A549 (cell line): ENCODE data around the gene MAST3. TPM values are rescaled to one million over a fixed set of nuclear protein-coding genes. Genes with fewer than 3 reads are reported as not detected.

ENCODE experiments used
- ATAC-seq, 2 experiments: fragments of 200-7000 bp in 1 of 2; fragments of >200 bp in 1 of 2; cut with Nextera tagmentation in 1 of 2; cut with Tn5 transposase in 1 of 2; 3 replicates each; pipeline versions ENCODE4 v1.8.0 to v1.9.1; 2018 to 2020; ENCODE audit warnings: mild to moderate bottlenecking in 1 of 2, moderate library complexity in 1 of 2
- CTCF ChIA-PET: fragments of 300-600 bp; sonication (Branson Sonifier 250); formaldehyde crosslinking; extraction: SDS; loops from one replicate; lab custom pipeline; 2021; ENCODE audit warnings: antibody characterized with exemption, inconsistent platforms; lab: Yijun Ruan, JAX
- POLR2A ChIA-PET: fragments of 350-600 bp; formaldehyde crosslinking; extraction: SDS; loops from one replicate; lab custom pipeline; 2021; ENCODE audit warnings: antibody characterized with exemption, inconsistent platforms; lab: Yijun Ruan, JAX
- DNase-seq, 2 experiments: peaks; one replicate each; pipeline versions ENCODE4 v3.0.0 to v3.0.0-alpha.2; 2011 to 2016; ENCODE audit warnings: low read depth in 1 of 2, low spot score in 1 of 2
- FAIRE-seq: peaks from 2 replicates; lab custom pipeline; 2011; peaks lifted over from hg19 to GRCh38; lab: Jason Lieb, UNC
- H3K27ac ChIP-seq, 2 experiments: fragments of >200 bp; sonication (Bioruptor Twin); formaldehyde crosslinking; 3 replicates each; pipeline ENCODE4 v1.5.1; 2016 to 2017
- H3K4me1 ChIP-seq: fragments of >200 bp; sonication (Bioruptor Twin); formaldehyde crosslinking; 3 replicates; pipeline ENCODE4 v1.6.1; 2016
- H3K4me2 ChIP-seq: fragments of >200 bp; sonication (Bioruptor Twin); formaldehyde crosslinking; 3 replicates; pipeline ENCODE4 v1.6.1; 2016
- H3K4me3 ChIP-seq: fragments of >200 bp; sonication (Bioruptor Twin); formaldehyde crosslinking; 3 replicates; pipeline ENCODE4 v1.5.1; 2016
- H3K9me3 ChIP-seq: fragments of >200 bp; sonication (Bioruptor Twin); formaldehyde crosslinking; 3 replicates; pipeline ENCODE4 v1.6.1; 2016
- CBX2 ChIP-seq: fragments of 200-600 bp; sonication (generic); IDR thresholded peaks from 2 replicates; pipeline ENCODE4 v1.6.1; 2016; ENCODE audit warnings: low read depth, mild to moderate bottlenecking, borderline replicate concordance
- CHD2 ChIP-seq: fragments of 150-350 bp; IDR thresholded peaks from 2 replicates; pipeline ENCODE4 v1.6.1; 2014; ENCODE audit warnings: low read length; ENCODE audit not compliant: partially characterized antibody
- ELK1 ChIP-seq: fragments of 150-350 bp; IDR thresholded peaks from 2 replicates; pipeline ENCODE4 v1.6.1; 2014; ENCODE audit warnings: low read depth, mild to moderate bottlenecking, low read length
- EP300 ChIP-seq, 2 experiments: fragments of >200 bp; sonication (Bioruptor Twin); formaldehyde crosslinking; IDR thresholded peaks; 2 replicates in 1 of 2; 3 replicates in 1 of 2; pipeline ENCODE4 v1.6.1; 2016 to 2017
- ESRRA ChIP-seq: fragments of 150-350 bp; IDR thresholded peaks from 2 replicates; pipeline ENCODE4 v1.6.1; 2014; ENCODE audit warnings: mild to moderate bottlenecking, low read length, borderline replicate concordance
- FOSB ChIP-seq: fragments of 250-450 bp; sonication (Bioruptor Pico); IDR thresholded peaks from 2 replicates; pipeline ENCODE4 v1.5.0; 2020; ENCODE audit warnings: mild to moderate bottlenecking, moderate library complexity
- FOXS1 ChIP-seq: fragments of 250-450 bp; sonication (Bioruptor Pico); IDR thresholded peaks from 2 replicates; pipeline ENCODE4 v1.5.0; 2020; ENCODE audit warnings: mild to moderate bottlenecking, moderate library complexity
- GATA3 ChIP-seq: IDR thresholded peaks from 2 replicates; pipeline ENCODE4 v1.6.1; 2012; ENCODE audit warnings: borderline replicate concordance
- HOXB13 ChIP-seq: fragments of 250-450 bp; sonication (Bioruptor Pico); IDR thresholded peaks from 2 replicates; pipeline ENCODE4 v1.5.0; 2020; ENCODE audit warnings: low read depth, mild to moderate bottlenecking, moderate library complexity
- JUNB ChIP-seq: fragments of >200 bp; sonication (Bioruptor Twin); formaldehyde crosslinking; IDR thresholded peaks from 2 replicates; pipeline ENCODE4 v1.6.1; 2016
- MAX ChIP-seq: IDR thresholded peaks from 2 replicates; pipeline ENCODE4 v1.6.1; 2012
- MYC ChIP-seq: IDR thresholded peaks from 2 replicates; pipeline ENCODE4 v1.6.1; 2012; ENCODE audit warnings: mild to moderate bottlenecking, inconsistent platforms, low read length, improper control_type of control experiment, borderline replicate concordance
- NFE2L2 ChIP-seq: fragments of 150-350 bp; conservative IDR thresholded peaks from 2 replicates; pipeline ENCODE4 v1.6.1; 2014; ENCODE audit warnings: low read length
- NR3C1 ChIP-seq: fragments of >200 bp; sonication (Bioruptor Twin); formaldehyde crosslinking; IDR thresholded peaks from 3 replicates; pipeline ENCODE4 v1.6.1; 2017
- PBX3 ChIP-seq: IDR thresholded peaks from 2 replicates; pipeline ENCODE4 v1.6.1; 2012
- POLR2A ChIP-seq: IDR thresholded peaks from 2 replicates; pipeline ENCODE4 v1.6.1; 2012; ENCODE audit warnings: mild to moderate bottlenecking, low read length
- RARB ChIP-seq: fragments of 250-450 bp; sonication (Bioruptor Pico); IDR thresholded peaks from 2 replicates; pipeline ENCODE4 v1.8.0; 2021; ENCODE audit warnings: mild to moderate bottlenecking, moderate library complexity
- REST ChIP-seq: fragments of 200-600 bp; sonication (generic); IDR thresholded peaks from 2 replicates; pipeline ENCODE4 v1.6.1; 2016; ENCODE audit warnings: antibody characterized with exemption, mild to moderate bottlenecking, moderate library complexity
- RFX5 ChIP-seq: fragments of 450-650 bp; IDR thresholded peaks from 2 replicates; pipeline ENCODE4 v1.7.1; 2014; ENCODE audit warnings: antibody characterized with exemption, mild to moderate bottlenecking, moderate library complexity
- TFCP2L1 ChIP-seq: fragments of 250-450 bp; sonication (Bioruptor Pico); IDR thresholded peaks from 2 replicates; pipeline ENCODE4 v1.5.0; 2021; ENCODE audit warnings: mild to moderate bottlenecking
- ZC3H11A ChIP-seq: fragments of 450-650 bp; IDR thresholded peaks from 2 replicates; pipeline ENCODE4 v1.6.1; 2014; ENCODE audit warnings: antibody characterized with exemption, mild to moderate bottlenecking
- ZFP36 ChIP-seq: fragments of 450-650 bp; IDR thresholded peaks from 2 replicates; pipeline ENCODE4 v1.6.1; 2014; ENCODE audit warnings: borderline replicate concordance; ENCODE audit not compliant: partially characterized antibody
- ZNF302 ChIP-seq: fragments of 250-450 bp; sonication (Bioruptor Pico); IDR thresholded peaks from 2 replicates; pipeline ENCODE4 v1.9.0; 2021; ENCODE audit warnings: inconsistent platforms, mild to moderate bottlenecking, moderate library complexity
- ZSCAN20 ChIP-seq: fragments of 250-450 bp; sonication (Bioruptor Pico); IDR thresholded peaks from 2 replicates; pipeline ENCODE4 v1.8.0; 2022; ENCODE audit warnings: mild to moderate bottlenecking, moderate library complexity
- WGBS: methylation state at CpG from one replicate; pipeline ENCODE4 v1.1.6; 2017; ENCODE audit errors: missing lambda C conversion rate; 5-methylcytosine and 5-hydroxymethylcytosine counted together
- polyA plus RNA-seq, 4 experiments: library from polyadenylated mRNA; depleted of rRNA in 3 of 4; stranded (reverse); fragments of >200 nt; fragmentation: RNase III in 1 of 4; extraction: RNeasy Plus Mini Kit Qiagen cat#74134 plus additional on column Dnase treatment in 1 of 4; gene quantifications; 2 replicates in 3 of 4; 3 replicates in 1 of 4; pipeline ENCODE4 v1.2.3, GENCODE V29; 2011 to 2017

Gene MAST3
- polyA plus RNA-seq, 2 of the 4 experiments (the other 2 are of a cell fraction): 1.3 to 2.5 TPM

GRCh38 chr19:18165794-18166544 is 68.4 kb downstream of the MAST3 start:
- no peak for FAIRE-seq
- Histone ChIP-seq H3K27ac (no peak overlapping the region), H3K9me3 (no peaks in the 10 kb centered on the region), H3K4me3 (no peak overlapping the region), H3K4me2 (no peak overlapping the region), H3K4me1 (peaks cover 2% of the 10 kb centered on the region; the same call in 2 of the 3 replicates)
- no peak for TF ChIP-seq CBX2
- no peak for TF ChIP-seq POLR2A
- no peak for TF ChIP-seq ELK1
- TF ChIP-seq JUNB: no peak
- TF ChIP-seq MYC: no peak
- TF ChIP-seq RARB (CRISPR knock-in tag): no peak
- no peak for TF ChIP-seq ZC3H11A
- no peak for TF ChIP-seq EP300 (IDR thresholded peaks at IDR 0.05)
- no peak for TF ChIP-seq MAX
- no peak for TF ChIP-seq ESRRA
- no peak for TF ChIP-seq GATA3
- no peak for TF ChIP-seq REST
- TF ChIP-seq FOSB (CRISPR knock-in tag): no peak
- no peak for TF ChIP-seq ZFP36
- no peak for TF ChIP-seq RFX5
- TF ChIP-seq NFE2L2: no peak
- POLR2A ChIA-PET: no interaction called here
- ATAC-seq: no peak
- CTCF ChIA-PET: interaction anchor here (0.7 to 1.3 kb wide), 3 partner anchors 8 to 142 kb away, joined by 3 to 4 read pairs (median 3); partner anchors contain the start of gene IFI30
- no peak for DNase-seq
- 94% methylated on average over 15 of the region's 15 CpGs for WGBS

- Histone ChIP-seq H3K4me1 (no peaks in the 10 kb centered on the region), H3K4me2 (no peak overlapping the region), H3K9me3 (no peaks in the 10 kb centered on the region), H3K4me3 (no peak overlapping the region), H3K27ac (no peak overlapping the region)
- ATAC-seq (no peak), FAIRE-seq (no peak), DNase-seq (no peak)
- 95% methylated on average over 17 of the region's 21 CpGs for WGBS
- POLR2A ChIA-PET: no interaction called here
- CTCF ChIA-PET: interaction anchor here (1.1 to 2.3 kb wide), 7 partner anchors 15 to 105 kb away, joined by 3 to 12 read pairs (median 5); no protein-coding TSS in a partner anchor
- no peak for TF ChIP-seq HOXB13
- no peak for TF ChIP-seq CHD2
- no peak for TF ChIP-seq FOXS1
- no peak for TF ChIP-seq ZNF302 (CRISPR knock-in tag)
- TF ChIP-seq ZSCAN20 (CRISPR knock-in tag): no peak
- TF ChIP-seq CBX2: no peak
- TF ChIP-seq NR3C1: no peak
- no peak for TF ChIP-seq RFX5
- TF ChIP-seq RARB (CRISPR knock-in tag): no peak
- TF ChIP-seq PBX3: no peak
- TF ChIP-seq TFCP2L1 (CRISPR knock-in tag): no peak
- TF ChIP-seq ZFP36: no peak
Observed at GRCh38 chr19:18167011-18167410, 69.4 kb downstream of the MAST3 start.
